Gastroesophageal sphincter (tissue), 3 donors: Measurements from ENCODE around the gene MTHFD1L.

ENCODE experiments used
- CTCF ChIP-seq, 4 experiments: fragments of 200-600 bp in 2 of 4; fragments of 450-650 bp in 2 of 4; sonication (generic) in 1 of 4; IDR thresholded peaks; one replicate each; pipeline ENCODE4 v1.5.1; 2017 to 2019; ENCODE audit warnings: antibody characterized with exemption in 4 of 4, mild to moderate bottlenecking in 2 of 4, moderate library complexity in 2 of 4
- EP300 ChIP-seq: sonication (generic); formaldehyde crosslinking; IDR thresholded peaks from one replicate; pipeline ENCODE4 v1.6.1; 2017; ENCODE audit warnings: antibody characterized with exemption, mild to moderate bottlenecking
- POLR2AphosphoS5 ChIP-seq: sonication (generic); formaldehyde crosslinking; IDR thresholded peaks from one replicate; pipeline ENCODE4 v1.6.1; 2017; ENCODE audit warnings: antibody characterized with exemption

- TF ChIP-seq CTCF (IDR thresholded peaks at IDR 0.05) = no peak
- no peak for TF ChIP-seq POLR2AphosphoS5
- no peak for TF ChIP-seq EP300
Measured at GRCh38 chr6:150877928-150878327, 12.4 kb downstream of the MTHFD1L start.
